Stimulated activated naive CD4-positive, alpha-beta T cell (primary cell): Measurements from ENCODE around the gene ATP8B3.
"Not testable (repeated sequence)": the region's sequence is repeated elsewhere in the genome, so short reads cannot be mapped to it uniquely, and the experiment has no call there.

ENCODE experiments used
- DNase-seq, 6 experiments: peaks; one replicate each; lab custom pipeline; 2025; lab: John Stamatoyannopoulos, UW

ATP8B3 gene

GRCh38 chr19:1769645-1769985 lies 42.5 kb downstream of the ATP8B3 start:
- no peak for DNase-seq

DNA sequence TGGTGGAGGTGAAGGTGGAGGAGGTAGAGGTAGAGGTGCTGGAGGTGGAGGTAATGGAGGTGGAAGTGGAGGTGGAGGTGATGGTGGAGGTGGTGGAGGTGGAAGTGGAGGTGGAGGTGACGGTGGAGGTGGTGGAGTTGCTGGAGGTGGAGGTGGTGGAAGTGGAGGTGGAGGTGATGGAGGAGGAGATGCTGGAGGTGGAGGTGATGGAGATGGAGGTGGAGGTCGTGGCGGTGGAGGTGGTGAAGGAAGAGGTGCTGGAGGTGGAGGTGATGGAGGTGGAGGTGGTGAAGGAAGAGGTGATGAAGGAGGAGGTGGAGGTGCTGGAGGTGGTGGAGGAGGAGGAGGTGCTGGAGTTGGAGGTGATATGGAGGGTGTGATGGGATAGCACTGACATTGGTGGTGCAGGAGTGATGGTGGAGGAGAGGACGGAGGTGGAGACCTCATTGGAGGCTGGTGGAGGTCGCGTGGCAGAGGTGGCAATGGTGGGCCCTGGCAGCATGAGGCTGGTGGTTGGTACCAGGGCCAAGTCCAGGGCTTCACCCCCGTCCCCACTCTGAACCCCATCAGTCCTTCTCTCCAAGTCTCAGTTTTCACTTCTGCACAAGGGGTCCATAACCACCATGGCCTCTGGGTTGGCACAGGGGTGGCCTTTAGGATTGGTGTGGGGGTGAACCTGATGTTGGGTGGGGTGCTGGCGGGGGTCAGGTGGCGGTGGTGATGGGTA lies 43.0 kb downstream of the ATP8B3 start:
- no peak for DNase-seq

DNA sequence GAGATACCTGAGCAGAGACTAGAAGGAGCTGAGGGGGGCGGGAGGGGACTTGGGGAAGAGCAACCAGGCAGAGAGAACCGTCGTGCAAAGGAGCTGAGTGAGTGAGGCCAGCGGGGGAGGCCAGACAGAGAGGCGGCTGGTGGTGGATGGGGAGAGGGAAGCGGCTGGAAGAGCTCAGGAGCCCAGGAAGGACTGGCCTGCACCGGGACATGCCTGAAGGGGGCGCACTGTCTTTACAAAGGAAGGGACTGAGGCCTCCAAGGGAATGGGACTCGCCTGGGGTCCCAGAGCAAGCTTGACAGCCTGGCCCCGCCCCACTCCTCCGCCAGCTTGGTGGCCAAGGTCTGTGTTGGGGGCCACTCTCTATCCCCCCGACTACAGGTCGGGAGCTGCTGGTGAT lies 43.8 kb downstream of the ATP8B3 start:
- DNase-seq = no peak

DNA sequence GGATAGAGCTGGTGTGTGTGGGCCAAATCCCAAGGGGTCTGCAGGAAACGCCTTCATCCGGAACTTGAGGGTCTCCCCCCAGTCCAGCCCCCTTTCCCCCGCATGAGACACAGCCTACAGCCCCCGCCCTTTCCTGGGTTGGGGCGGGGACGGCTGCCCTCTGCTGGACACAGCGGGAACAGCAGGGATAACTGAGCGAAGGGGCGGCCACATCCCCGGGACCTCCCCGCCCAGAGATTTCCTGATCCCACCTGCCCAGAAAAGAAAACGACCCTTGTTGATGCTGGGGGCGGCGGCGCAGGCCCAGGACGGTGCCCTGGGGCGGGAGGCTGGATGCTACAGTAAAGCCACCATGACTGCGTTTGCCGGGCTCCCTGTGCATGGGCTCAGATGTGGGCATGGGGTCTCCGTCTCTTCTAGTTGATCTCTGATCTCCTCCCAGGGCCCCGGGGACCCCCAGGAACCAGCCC lies 44.6 kb downstream of the ATP8B3 start:
- peak in 5 of 6 experiments; percentile 41 to 74 (median 54) for DNase-seq

GRCh38 chr19:1766800-1767352 lies 45.2 kb downstream of the ATP8B3 start:
- DNase-seq = no peak

DNA sequence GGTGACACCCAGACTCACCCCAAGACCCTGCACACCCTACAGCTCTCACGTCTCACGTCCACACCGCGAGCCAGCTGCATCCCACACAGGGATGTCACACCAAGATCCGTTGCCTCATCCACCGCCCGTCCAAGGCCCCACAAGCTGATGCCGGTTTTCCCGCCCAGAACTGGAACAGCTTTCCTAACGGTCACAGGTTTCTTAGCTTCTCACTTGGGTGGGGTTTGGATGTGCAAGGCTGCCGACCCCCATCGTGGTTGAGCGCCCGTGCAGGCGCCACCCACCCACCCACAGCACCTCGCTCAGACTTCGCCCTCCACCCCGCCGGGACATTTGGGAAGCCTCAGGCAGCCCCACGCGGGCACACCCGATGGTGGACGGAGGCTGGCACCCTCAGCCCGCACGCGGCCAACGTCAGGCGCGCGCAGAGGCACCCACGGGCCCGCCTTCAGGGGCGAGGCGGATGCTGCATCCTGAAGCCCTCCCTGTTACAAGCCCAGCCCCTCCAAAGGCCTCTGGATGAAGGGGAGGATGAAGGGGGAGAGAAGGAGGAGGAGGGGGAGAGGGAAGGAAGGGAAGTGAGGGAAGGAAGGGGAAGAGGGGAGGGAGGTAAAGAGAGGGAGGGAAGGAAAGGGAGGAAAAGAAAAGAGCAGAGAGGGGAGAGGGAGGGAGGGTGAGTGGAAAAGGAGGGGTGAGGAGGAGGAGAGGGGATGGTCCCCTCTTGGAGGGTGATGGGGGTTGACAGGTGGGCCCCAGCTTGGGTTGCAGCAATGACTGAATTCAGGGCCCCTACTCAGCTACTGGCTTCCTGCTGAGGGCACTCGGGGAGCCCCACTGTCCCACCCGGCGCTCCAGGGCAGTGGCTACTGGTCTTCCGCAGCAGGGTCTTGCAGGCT lies 45.9 kb downstream of the ATP8B3 start:
- no peak for DNase-seq

GRCh38 chr19:1765232-1765903 lies 46.7 kb downstream of the ATP8B3 start:
- DNase-seq = no peak

GRCh38 chr19:1764729-1765128 lies 47.3 kb downstream of the ATP8B3 start:
- DNase-seq = no peak

DNA sequence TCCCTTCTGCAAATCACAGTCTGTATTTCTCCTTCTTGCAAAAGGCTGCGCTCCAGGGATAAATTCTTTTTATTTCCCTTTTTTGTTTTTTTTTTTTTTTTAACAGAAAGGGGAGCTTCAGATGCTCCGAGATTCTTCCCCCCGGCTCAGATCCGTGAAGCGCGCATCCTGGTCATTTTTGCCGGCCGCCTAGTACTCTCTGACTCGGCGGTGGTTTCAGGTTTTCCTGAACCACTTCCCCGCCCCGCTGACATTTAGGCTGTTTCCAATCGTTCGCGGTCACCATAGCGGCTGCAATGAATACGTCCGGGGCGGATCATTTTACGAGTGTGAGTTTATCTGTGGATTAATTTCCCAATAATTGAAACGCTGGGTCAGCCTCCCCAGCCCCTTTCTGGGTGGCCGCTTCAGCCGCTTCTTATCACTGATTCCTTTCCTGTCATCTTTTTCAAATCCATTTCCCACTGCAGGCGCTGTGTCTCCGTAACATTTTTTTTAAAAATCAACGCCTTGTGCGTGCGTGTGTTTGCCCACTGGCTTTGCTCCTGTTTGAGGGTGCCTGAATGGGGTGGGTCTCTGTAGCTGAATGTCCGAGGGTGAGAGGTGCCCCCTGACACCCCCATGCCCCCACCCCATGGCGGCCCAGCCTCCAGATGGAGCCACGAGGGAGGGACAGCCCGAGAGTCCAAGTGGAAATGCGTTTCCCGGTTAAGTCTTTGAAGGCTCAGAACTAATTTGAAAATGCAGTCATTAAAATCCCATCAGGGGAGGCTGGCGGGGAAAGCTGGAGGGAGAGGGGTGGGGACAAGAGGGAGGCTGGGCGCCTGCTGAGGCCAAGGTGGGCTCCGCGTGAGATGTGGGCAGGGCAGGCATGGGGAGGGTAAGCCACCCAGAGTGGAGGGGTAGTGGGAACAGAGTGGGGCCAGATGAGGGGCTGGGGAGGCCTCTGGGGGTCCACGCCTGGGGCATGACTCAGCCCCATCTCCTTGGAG lies 48.1 kb downstream of the ATP8B3 start:
- DNase-seq = no peak

DNA sequence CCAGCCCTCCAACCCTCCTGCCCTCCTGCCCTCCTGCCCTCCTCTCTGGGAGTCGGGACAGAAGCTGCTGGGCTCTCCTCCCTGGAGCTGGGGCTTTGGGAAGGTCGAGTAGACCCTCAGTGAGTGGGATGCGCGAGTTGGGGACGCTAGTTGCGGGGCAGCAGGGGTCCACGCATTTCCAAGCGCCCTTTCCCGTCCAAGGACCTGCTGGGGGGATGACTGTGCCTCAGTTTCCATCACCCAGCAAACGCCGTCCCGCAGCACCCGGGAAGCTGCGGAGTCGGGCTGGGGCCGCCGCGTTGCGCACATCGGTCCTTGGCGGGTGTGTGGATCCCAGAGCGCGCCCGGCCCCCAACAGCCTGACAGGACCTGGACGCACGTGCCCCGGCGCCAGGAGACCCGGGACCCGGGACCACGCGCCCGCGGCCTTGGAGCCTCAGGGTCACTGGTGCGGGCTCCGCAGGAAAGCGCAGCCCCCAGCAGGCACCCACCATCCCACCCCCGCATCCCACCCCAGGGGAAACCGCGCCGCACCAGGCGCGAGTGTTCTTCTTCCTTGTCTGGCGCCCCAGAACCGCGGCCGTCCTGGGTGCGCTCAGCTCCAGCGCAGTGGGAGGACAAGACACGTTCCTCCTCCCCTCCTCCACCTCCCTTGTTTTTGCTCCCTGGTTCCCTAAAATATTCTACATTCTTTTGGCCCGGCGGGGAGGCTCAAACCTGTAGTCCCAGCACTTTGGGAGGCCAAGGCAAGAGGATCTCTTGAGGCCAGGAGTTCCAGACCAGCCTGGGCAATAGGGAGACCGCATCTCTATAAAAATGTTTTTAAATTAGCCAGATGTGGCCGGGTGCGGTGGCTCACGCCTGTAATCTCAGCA lies 49.6 kb downstream of the ATP8B3 start:
- DNase-seq = no peak

DNA sequence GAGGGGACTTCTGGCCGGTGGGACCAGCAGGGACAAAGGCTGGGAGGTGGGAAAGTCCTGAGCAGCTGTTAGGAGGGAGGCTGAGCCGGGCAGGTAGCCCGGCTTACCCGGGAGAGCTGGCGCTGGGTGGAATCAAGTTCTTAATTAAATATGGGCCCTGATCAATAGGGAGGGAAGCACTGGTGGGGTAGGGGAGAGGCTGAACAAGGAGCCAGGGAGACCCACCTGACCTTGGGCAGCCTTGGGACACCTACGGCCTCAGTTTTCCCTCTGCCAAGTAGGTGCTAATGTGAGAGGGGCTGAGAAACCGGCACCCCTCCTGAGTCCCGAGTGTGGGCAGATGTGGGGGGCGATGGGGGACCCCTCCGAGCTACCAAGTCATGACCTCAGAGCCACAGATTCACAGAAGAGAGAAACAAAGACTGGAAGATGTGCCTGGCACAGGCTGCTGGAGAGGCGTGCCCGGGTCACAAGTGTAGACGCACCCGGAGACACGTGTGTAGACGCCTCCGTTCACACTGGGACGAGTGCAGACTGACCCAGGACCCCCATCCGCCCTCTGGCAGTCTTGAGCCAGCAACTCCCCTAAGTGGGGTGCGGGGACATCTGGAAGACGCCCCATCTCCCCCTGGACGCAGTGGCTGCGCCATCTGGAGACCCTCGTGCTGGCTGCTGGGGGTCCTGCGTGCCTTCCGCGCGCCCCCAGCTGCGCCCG lies 50.4 kb downstream of the ATP8B3 start:
- no peak for DNase-seq

DNA sequence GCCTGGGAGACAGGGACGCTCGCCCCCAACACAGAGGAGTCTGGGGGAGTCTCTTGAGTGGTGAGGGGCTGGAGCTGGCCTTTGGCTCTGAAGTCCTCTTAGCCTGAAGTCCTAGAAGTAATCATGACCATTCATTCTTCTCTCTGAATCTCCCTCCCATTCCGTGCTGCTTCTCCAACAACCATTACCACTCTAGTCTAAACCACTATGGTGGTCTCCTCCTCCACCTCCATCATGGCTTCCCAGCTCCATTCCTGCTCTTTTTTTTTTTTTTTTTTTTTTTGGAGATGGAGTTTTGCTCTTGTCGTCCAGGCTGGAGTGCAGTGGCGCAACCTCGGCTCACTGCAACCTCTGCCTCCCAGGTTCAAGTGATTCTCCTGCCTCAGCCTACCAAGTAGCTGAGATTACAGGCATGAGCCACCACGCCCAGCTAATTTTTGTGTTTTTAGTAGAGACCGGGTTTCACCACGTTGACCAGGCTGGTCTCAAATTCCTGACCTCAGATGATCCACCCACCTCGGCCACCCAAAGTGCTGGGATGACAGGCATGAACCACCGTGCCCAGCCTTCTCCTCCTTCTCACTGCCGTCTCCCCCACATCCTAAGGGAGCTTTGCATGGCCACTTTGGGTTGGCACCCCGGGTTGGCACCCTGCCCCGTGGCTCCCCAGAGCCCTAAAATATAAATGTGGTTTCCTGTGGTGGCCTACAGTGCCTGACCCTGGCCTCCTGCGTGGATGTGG lies 51.1 kb downstream of the ATP8B3 start:
- not testable (repeated sequence) for DNase-seq

- no peak for DNase-seq
Measured at GRCh38 chr19:1760020-1760419, 52.1 kb downstream of the ATP8B3 start.

GRCh38 chr19:1758959-1759903 lies 52.8 kb downstream of the ATP8B3 start:
- DNase-seq = no peak

DNA sequence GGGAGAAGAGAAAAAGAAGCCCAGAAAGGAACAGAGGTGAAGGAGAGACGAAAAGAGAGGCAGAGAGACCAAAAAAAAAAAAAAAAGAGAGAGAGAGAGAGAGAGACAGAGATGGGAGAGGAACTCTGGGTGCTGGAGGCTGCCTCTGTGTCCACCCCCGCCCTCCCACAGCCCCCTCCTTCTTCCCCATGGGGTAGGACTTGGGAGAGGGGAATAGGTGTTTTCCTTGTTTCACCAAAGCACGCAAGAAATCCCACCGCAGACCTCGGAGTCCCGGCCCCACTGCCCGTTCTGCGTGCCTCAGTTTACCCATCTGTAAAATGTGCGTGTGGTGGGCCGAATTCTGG lies 53.9 kb downstream of the ATP8B3 start:
- DNase-seq = no peak

DNA sequence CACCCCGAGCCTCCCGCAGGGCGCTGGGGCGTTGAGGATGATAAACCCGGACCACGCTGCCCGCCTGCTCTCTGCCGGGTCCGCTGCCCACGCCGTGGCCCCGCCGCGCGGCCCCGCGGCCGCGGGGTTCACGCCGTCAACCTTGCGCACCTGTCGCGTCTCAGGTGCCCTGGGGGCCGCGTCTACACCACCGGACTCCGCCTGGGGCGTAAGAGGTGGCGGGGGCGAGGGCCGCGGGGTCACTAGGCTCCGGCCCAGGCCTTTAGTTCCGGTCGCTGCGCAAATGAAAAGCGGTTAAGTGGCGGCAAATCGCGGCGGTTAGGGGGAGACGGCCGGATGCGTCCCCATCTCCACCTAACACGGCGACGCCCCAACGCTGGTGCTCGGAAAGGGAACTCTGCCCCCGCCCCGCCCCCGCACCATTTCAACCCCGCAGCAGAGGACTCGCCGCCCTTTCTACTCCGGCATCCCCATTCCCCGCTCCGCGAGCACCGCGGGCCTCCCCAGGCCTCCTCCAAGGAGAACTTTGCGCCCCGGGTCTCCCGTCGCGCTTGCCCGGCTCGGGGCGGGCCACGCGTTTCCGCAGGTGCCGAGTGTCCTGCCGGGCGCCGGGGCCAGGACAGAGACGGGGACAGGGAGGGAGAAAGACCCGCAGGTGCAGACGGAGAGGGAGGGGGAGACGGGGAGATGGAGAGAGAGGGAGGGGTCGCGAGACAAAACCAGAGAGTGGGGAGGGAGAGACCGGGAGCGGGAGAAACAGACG lies 54.4 kb downstream of the ATP8B3 start:
- DNase-seq = no peak
